ENCODE data around the gene FAM187B. TPM values are rescaled to one million over a fixed set of nuclear protein-coding genes. Genes with fewer than 3 reads are reported as not detected.
A peak's percentile ranks its signal among the peaks of the same experiment; 100 is the strongest.
"Not testable (repeated sequence)": the region's sequence is repeated elsewhere in the genome, so short reads cannot be mapped to it uniquely, and the experiment has no call there.

FAM187B gene
- total and polyA plus RNA-seq, 4 donors = 0.20 to 0.28 TPM; not detected in 2

- Histone ChIP-seq H3K4me1 (ENCODE audit: control insufficient read depth in 5 of 5, insufficient read depth in 5 of 5, low read length in 5 of 5) (no peaks in the 10 kb centered on the region), H3K36me3 (ENCODE audit: control insufficient read depth in 4 of 4, insufficient read depth in 4 of 4, low read length in 4 of 4) (no peaks in the 10 kb centered on the region), H3K9ac (ENCODE audit: insufficient read depth in 1 of 2, low read length in 2 of 2) (no peak overlapping the region), H3K9me3 (ENCODE audit: control insufficient read depth in 4 of 4, insufficient read depth in 3 of 4, low read length in 3 of 4) (peaks cover 0 to 8% (median 0%) of the 10 kb centered on the region in 4 donors), H3K27me3 (ENCODE audit: control insufficient read depth in 3 of 3, insufficient read depth in 3 of 3, low read length in 2 of 3) (no peaks in the 10 kb centered on the region), H3K4me3 (no peak overlapping the region), H3K27ac (ENCODE audit: low read depth in 1 of 2, low read length in 1 of 2) (no peak overlapping the region)
- no peak for TF ChIP-seq CTCF (IDR thresholded peaks at IDR 0.05; ENCODE audit: control extremely low read depth, extremely low read depth)
- WGBS, 2 donors = 35 to 59% methylated on average over 1 of the region's 1 CpG
- ATAC-seq (ENCODE audit: insufficient read depth, low FRiP score) = no peak
- no peak for DNase-seq
These were observed 11.8 kb upstream of the FAM187B start for GRCh38 chr19:35240327-35240726.

- H3K4me3 ChIP-seq; H3K27me3 ChIP-seq (ENCODE audit: control insufficient read depth in 3 of 3, insufficient read depth in 3 of 3, low read length in 2 of 3); H3K36me3 ChIP-seq (ENCODE audit: control insufficient read depth in 4 of 4, insufficient read depth in 4 of 4, low read length in 4 of 4); DNase-seq; H3K9me3 ChIP-seq (ENCODE audit: control insufficient read depth in 4 of 4, insufficient read depth in 3 of 4, low read length in 3 of 4); ATAC-seq (ENCODE audit: insufficient read depth, low FRiP score); H3K27ac ChIP-seq (ENCODE audit: low read depth in 1 of 2, low read length in 1 of 2); H3K4me1 ChIP-seq (ENCODE audit: control insufficient read depth in 5 of 5, insufficient read depth in 5 of 5, low read length in 5 of 5); H3K9ac ChIP-seq (ENCODE audit: insufficient read depth in 1 of 2, low read length in 2 of 2): not testable (repeated sequence)
- WGBS, 2 donors = 95 to 98% methylated on average over 1 of the region's 1 CpG
These were observed 11.1 kb upstream of the FAM187B start for GRCh38 chr19:35239597-35239996.

GRCh38 chr19:35236638-35237400 is 8.3 kb upstream of the FAM187B start:
- no peak for ATAC-seq (ENCODE audit: insufficient read depth, low FRiP score)
- peaks cover 0 to 8% (median 0%) of the 10 kb centered on the region in 4 donors for H3K9me3 ChIP-seq (ENCODE audit: control insufficient read depth in 4 of 4, insufficient read depth in 3 of 4, low read length in 3 of 4)
- DNase-seq = no peak
- no peaks in the 10 kb centered on the region for H3K36me3 ChIP-seq (ENCODE audit: control insufficient read depth in 4 of 4, insufficient read depth in 4 of 4, low read length in 4 of 4)
- no peaks in the 10 kb centered on the region for H3K27me3 ChIP-seq (ENCODE audit: control insufficient read depth in 3 of 3, insufficient read depth in 3 of 3, low read length in 2 of 3)
- H3K27ac ChIP-seq (ENCODE audit: low read depth in 1 of 2, low read length in 1 of 2) = no peak overlapping the region
- no peak overlapping the region for H3K4me3 ChIP-seq
- peak; percentile 14 for TF ChIP-seq CTCF (IDR thresholded peaks at IDR 0.05; ENCODE audit: control extremely low read depth, extremely low read depth)
- H3K4me1 ChIP-seq (ENCODE audit: control insufficient read depth in 5 of 5, insufficient read depth in 5 of 5, low read length in 5 of 5) = no peaks in the 10 kb centered on the region
- 79% methylated on average over 6 of the region's 6 CpGs for WGBS, 2 donors
- no peak overlapping the region for H3K9ac ChIP-seq (ENCODE audit: insufficient read depth in 1 of 2, low read length in 2 of 2)

GRCh38 chr19:35232912-35233311 is 4.4 kb upstream of the FAM187B start:
- WGBS, 2 donors = 77 to 86% methylated on average over 5 of the region's 5 CpGs

More at GRCh38 chr19:35232912-35233311, 4.4 kb upstream of the FAM187B start:
- Histone ChIP-seq H3K9me3 (ENCODE audit: control insufficient read depth in 4 of 4, insufficient read depth in 3 of 4, low read length in 3 of 4) (no peaks in the 10 kb centered on the region), H3K27me3 (ENCODE audit: control insufficient read depth in 3 of 3, insufficient read depth in 3 of 3, low read length in 2 of 3) (no peaks in the 10 kb centered on the region), H3K36me3 (ENCODE audit: control insufficient read depth in 4 of 4, insufficient read depth in 4 of 4, low read length in 4 of 4) (no peaks in the 10 kb centered on the region), H3K4me1 (ENCODE audit: control insufficient read depth in 5 of 5, insufficient read depth in 5 of 5, low read length in 5 of 5) (no peaks in the 10 kb centered on the region), H3K4me3 (no peak overlapping the region), H3K9ac (ENCODE audit: insufficient read depth in 1 of 2, low read length in 2 of 2) (no peak overlapping the region), H3K27ac (ENCODE audit: low read depth in 1 of 2, low read length in 1 of 2) (no peak overlapping the region)
- ATAC-seq (ENCODE audit: insufficient read depth, low FRiP score) = no peak
- TF ChIP-seq CTCF (IDR thresholded peaks at IDR 0.05; ENCODE audit: control extremely low read depth, extremely low read depth) = no peak
- DNase-seq = no peak

Measured in lung (tissue), 12 donors.